Measurements from ENCODE around the gene ACO2. TPM values are rescaled to one million over a fixed set of nuclear protein-coding genes. Genes with fewer than 3 reads are reported as not detected.

Gene ACO2
- polyA plus RNA-seq (2012; rRNA removed), result 21.1 and 47.0 TPM in 2 replicates
- polyA plus RNA-seq (2012; cell fraction: cytosol; rRNA removed), result 22.5 and 35.2 TPM in 2 replicates
- 35.9 and 40.9 TPM in 2 replicates for polyA plus RNA-seq (2012; cell fraction: nucleus; rRNA removed)

DNA sequence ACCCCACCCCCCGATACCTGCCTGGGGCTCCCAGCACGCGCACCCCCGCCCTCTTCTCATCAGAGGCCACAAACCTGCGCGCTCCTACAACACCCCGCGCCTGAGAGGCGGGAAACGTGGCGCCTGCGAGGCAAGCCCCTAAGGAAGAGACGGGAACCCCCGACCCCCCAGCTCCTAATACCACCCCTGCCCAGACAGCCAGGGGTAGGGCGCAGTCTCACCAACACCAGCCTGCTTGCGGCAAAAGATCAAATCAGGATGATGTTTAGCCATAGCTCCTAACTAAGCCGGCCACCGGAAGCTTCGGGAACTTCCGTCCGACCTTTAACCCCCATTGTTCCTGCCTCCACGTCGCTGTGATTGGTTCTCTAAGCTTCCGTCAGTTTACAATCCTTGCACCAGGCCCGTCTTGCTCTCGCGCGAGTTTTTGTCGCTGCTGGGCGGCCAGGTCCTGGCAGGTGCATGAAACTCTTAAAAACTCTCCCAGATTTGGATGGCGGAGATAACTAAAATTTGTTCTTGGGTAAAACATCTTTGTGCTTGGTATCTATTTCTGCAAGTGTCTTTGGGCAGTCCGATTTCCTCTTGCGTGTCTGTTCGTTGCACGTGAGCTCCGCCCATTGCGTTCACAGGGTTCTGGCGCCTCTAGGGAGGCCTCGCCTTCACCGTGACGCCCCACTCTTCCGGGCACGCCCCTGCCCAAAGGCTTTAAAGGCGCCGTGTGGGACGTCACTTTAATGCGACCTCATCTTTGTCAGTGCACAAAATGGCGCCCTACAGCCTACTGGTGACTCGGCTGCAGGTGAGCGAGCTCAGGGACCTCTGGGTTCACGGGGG is at the start of gene ACO2, which contains the start of gene PHF5A:
Gene ACO2 (plus strand): TSS at position 737 of the 837 bp plus-strand sequence. CDS start 30 bp downstream, at position 767.
Gene PHF5A (minus strand): TSS at position 312 of the 837 bp plus-strand sequence. CDS start 39 bp downstream, at position 273.
- Histone ChIP-seq H3K4me3 (ENCODE audit: low read depth in 2 of 2, low read length in 1 of 2) (peak within 1 kb of the TSS; percentile 75 to 81), H3K9me2 (no peaks in the 10 kb centered on the region), H3F3A (replicated peaks; ENCODE audit: insufficient read depth) (no peaks in the 10 kb centered on the region), H3K27ac (ENCODE audit: low read depth in 2 of 2, low read length in 1 of 2) (peak within 1 kb of the TSS; percentile 84 to 87), H3K9ac (peak within 1 kb of the TSS; percentile 87), H3K4me2 (peak within 1 kb of the TSS; percentile 89), H3K9me3 (no peaks in the 10 kb centered on the region), H3K79me2 (ENCODE audit: insufficient read depth) (peaks cover 83% of the 10 kb centered on the region), H4K20me1 (ENCODE audit: insufficient read depth) (no peaks in the 10 kb centered on the region), H3K36me3 (replicated peaks in 1 of 2; ENCODE audit: control insufficient read depth in 1 of 2, insufficient read depth in 2 of 2, low read length in 1 of 2) (peaks cover 4 to 20% of the 10 kb centered on the region in 2 experiments), H3K4me1 (ENCODE audit: control insufficient read depth in 1 of 2, insufficient read depth in 2 of 2, low read depth in 1 of 2, low read length in 1 of 2) (peaks cover 0 to 10% of the 10 kb centered on the region in 2 experiments; a peak in 3 of 4 replicates), H2AFZ (ENCODE audit: low read depth) (no peak within 1 kb of the TSS), H3K27me3 (ENCODE audit: insufficient read depth) (no peaks in the 10 kb centered on the region)
- POLR2A ChIA-PET, result interaction anchor here (0.6 to 1.8 kb wide), 10 partner anchors 9 to 147 kb away, joined by 3 to 9 read pairs (median 4); partner anchors contain the start of genes TEF and TOB2
- peak; percentile 86 for DNase-seq
- WGBS (ENCODE audit: low lambda C conversion rate), result 0% methylated on average over 4 of the region's 51 CpGs
- CTCF ChIA-PET, result interaction anchor here (0.6 to 1.0 kb wide), 3 partner anchors 10 to 49 kb away, joined by 3 read pairs; no protein-coding TSS in a partner anchor
- no peak for TF ChIP-seq JUND (IDR thresholded peaks at IDR 0.05)
- peak; percentile 89 for TF ChIP-seq GABPA (IDR thresholded peaks at IDR 0.05; ENCODE audit: low read depth)
- peak; percentile 30; the same call in 1 of the 2 replicates for TF ChIP-seq POLR2AphosphoS5 (IDR thresholded peaks at IDR 0.05; ENCODE audit: low read depth, low read length)
- 0 out of 2 replicates have a peak, but pooled peaks have one; percentile 3 for TF ChIP-seq MAX (IDR thresholded peaks at IDR 0.05; ENCODE audit: low read depth)
- peak; percentile 71 for TF ChIP-seq PBX3 (IDR thresholded peaks at IDR 0.05)
- no peak for TF ChIP-seq RAD21 (IDR thresholded peaks at IDR 0.05; ENCODE audit: low read length)
- TF ChIP-seq, protein P1, sequence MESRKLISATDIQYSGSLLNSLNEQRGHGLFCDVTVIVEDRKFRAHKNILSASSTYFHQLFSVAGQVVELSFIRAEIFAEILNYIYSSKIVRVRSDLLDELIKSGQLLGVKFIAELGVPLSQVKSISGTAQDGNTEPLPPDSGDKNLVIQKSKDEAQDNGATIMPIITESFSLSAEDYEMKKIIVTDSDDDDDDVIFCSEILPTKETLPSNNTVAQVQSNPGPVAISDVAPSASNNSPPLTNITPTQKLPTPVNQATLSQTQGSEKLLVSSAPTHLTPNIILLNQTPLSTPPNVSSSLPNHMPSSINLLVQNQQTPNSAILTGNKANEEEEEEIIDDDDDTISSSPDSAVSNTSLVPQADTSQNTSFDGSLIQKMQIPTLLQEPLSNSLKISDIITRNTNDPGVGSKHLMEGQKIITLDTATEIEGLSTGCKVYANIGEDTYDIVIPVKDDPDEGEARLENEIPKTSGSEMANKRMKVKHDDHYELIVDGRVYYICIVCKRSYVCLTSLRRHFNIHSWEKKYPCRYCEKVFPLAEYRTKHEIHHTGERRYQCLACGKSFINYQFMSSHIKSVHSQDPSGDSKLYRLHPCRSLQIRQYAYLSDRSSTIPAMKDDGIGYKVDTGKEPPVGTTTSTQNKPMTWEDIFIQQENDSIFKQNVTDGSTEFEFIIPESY (IDR thresholded peaks at IDR 0.05; ENCODE audit: borderline replicate concordance, low read depth), result peak; percentile 95
- peak; percentile 63 for TF ChIP-seq MXI1 (IDR thresholded peaks at IDR 0.05; ENCODE audit: low read depth, low read length)
- TF ChIP-seq EP300 (IDR thresholded peaks at IDR 0.05; ENCODE audit: borderline replicate concordance in 1 of 2, low read depth in 1 of 2, low read length in 1 of 2), result no peak
- peak; percentile 79 for TF ChIP-seq ELF1 (IDR thresholded peaks at IDR 0.05)
- 0 out of 2 replicates have a peak, but pooled peaks have one; percentile 35 for TF ChIP-seq FOXJ3 (CRISPR knock-in tag; IDR thresholded peaks at IDR 0.05)
- no peak for TF ChIP-seq TCF12 (IDR thresholded peaks at IDR 0.05)
- no peak for TF ChIP-seq RFX5 (IDR thresholded peaks at IDR 0.05; ENCODE audit: low read length)
- peak; percentile 98 for TF ChIP-seq CHD2 (IDR thresholded peaks at IDR 0.05; ENCODE audit: low read length, partially characterized antibody)
- TF ChIP-seq IRF3 (IDR thresholded peaks at IDR 0.05; ENCODE audit: low read depth, low read length), result no peak
- peak; percentile 79 for TF ChIP-seq TAF1 (IDR thresholded peaks at IDR 0.05; ENCODE audit: borderline replicate concordance, low read depth, low read length)
- no peak for TF ChIP-seq RCOR1 (IDR thresholded peaks at IDR 0.05; ENCODE audit: low read length)
- TF ChIP-seq YY1 (IDR thresholded peaks at IDR 0.05; ENCODE audit: low read depth), result peak; percentile 93
